GM10266 (cell line): ENCODE data around the gene ZNF582.

Experiments
- DNase-seq: peaks from one replicate; pipeline ENCODE4 v3.0.0; 2012; ENCODE audit errors: extremely low spot score
- CTCF ChIP-seq: IDR thresholded peaks from 2 replicates; pipeline ENCODE4 v1.5.1; 2012; ENCODE audit warnings: mild to moderate bottlenecking, low read depth; ENCODE audit not compliant: control insufficient read depth, insufficient read depth; ENCODE audit errors: missing control alignments

ZNF582 gene

DNA sequence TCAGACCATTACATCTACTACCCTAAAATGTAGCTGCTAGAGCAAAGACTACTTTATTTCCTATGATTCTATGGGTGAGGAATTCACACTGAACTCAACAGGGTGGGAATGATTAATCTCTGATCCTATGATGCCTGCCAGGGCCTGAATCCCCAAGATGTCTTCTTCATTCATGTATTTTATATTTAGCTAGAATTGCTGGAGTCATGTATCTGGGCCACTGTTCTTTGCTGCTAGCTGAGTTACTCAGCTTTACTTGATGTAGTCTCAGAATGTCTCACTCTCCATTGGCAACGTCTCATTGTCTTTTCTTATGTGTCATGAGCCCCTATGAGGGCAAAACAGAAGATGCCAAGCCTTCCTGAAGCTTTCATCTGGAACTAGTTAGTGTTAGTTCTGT, 21.1 kb downstream of the ZNF582 start:
- TF ChIP-seq CTCF, result no peak
- no peak for DNase-seq

DNA sequence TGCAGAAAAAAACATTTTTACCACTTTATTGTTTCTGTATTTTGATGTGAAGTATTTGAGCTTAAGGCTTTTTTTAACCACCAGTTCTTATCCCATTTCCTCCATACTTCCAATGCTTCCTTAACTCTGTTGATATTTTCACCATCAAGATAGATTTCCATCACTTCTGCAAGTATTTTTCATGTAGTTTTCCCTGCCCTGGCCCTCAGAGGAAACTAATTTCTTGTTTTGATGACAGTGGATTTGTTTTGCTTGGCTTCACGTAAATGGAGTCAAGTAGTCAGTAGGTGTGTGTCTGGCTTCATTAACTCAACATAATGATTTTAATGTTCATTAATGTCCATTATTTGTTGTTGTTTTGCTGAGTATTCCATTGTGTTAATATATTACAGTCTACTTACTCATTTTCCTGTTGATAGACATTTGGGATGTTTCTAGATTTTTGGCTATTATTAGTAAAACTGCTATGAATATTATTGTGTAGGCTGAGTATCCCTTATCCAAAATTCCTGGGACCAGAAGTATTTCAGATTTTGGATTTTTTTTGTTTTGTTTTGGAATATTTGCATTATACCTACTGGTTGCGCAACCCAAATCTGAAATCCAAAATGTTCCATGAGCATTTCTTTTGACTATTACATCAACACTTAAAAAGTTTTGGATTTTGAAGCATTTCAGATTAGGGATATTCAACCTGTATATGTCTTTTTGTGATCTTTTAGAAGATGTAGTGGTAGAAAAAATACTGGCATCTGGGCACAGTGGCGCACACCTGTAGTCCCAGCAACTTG, 23.3 kb downstream of the ZNF582 start:
- no peak for TF ChIP-seq CTCF
- no peak for DNase-seq

GRCh38 chr19:56367829-56368711, 25.3 kb downstream of the ZNF582 start:
- TF ChIP-seq CTCF, result no peak
- no peak for DNase-seq

DNA sequence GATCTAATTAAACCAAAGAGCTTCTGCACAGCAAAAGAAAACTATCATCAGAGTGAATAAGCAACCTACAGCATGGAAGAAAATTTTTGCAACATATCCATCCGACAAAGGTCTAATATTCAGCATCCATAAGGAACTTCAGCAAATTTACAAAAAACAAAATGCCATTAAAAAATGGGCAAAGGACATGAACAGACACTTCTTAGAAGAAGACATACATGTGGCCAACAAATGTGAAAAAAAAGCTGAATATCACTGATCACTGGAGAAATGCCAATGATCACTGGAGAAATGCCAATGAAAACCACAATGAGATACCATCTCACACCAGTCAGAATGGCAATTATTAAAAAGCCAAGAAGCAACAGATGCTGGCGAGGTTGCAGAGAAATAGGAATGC, 32.5 kb downstream of the ZNF582 start:
- DNase-seq, result no peak
- no peak for TF ChIP-seq CTCF

DNA sequence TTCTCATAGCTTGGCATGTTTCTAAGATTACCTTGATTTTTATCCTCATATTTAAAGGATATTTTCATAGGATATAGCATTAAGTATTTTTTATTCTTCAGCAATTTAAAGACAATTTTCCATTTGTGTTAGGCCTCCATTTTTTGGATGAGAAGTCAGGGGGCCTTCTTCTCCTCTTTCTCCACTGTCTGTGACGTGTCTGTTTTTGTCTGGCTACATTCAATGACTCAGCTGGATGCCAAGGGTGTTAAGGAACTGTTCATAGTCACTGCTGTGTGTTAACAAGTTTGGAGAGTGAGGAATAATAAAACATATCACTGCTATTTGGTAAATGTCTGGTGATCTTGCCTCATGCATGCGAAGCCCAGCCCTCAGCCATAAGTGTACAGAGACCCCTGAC, 36.4 kb downstream of the ZNF582 start:
- DNase-seq, result no peak

DNA sequence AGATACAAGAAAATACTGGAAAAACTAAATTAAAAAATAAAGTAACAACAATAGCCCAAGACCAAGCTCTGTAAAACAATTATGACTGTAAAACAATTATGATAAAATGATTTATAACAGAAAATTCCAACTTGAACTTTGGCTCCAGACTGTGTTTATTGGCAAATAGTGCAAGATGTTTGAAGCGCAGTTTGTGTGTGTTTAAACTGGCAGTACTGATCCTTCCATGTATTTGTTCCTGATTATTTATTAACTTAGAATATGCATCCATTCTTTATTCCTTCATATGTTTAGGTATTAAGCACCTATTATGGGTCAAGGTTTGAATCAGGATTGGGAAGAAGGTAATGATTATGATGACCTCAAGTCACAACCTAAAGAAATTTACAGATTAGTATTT, 37.8 kb downstream of the ZNF582 start:
- no peak for DNase-seq

More for the DNA sequence above, 36.4 kb downstream of the ZNF582 start:
- TF ChIP-seq CTCF, result no peak

More for the DNA sequence above, 37.8 kb downstream of the ZNF582 start:
- TF ChIP-seq CTCF, result no peak
